Thyroid gland (tissue), 4 donors: ENCODE data around the gene KIF13A. TPM values are rescaled to one million over a fixed set of nuclear protein-coding genes. Genes with fewer than 3 reads are reported as not detected.

ENCODE experiments used
- DNase-seq, 2 donors: peaks; one replicate each; pipeline ENCODE4 v3.0.0-alpha.2; 2019
- H3K27ac ChIP-seq, 3 donors: fragments of 200-600 bp; sonication (generic); 1 replicate in 2 of 3; 2 replicates in 1 of 3; pipeline ENCODE4 v1.5.1; 2016 to 2019; ENCODE audit warnings: mild to moderate bottlenecking in 1 of 3, moderate library complexity in 1 of 3
- H3K27me3 ChIP-seq: fragments of 200-600 bp; sonication (generic); one replicate; pipeline ENCODE4 v1.5.1; 2019
- H3K36me3 ChIP-seq, 2 donors: fragments of 200-600 bp; sonication (generic); one replicate each; pipeline ENCODE4 v1.5.1; 2016 to 2019
- H3K4me1 ChIP-seq, 2 donors: fragments of 200-600 bp; sonication (generic); one replicate each; pipeline ENCODE4 v1.5.1; 2017 to 2019
- H3K4me3 ChIP-seq, 3 donors: fragments of 200-600 bp; sonication (generic); replicated peaks in 1 of 3; 1 replicate in 2 of 3; 2 replicates in 1 of 3; pipeline ENCODE4 v1.5.1; 2016; ENCODE audit warnings: mild to moderate bottlenecking in 1 of 3
- H3K9me3 ChIP-seq: fragments of 200-600 bp; sonication (generic); one replicate; pipeline ENCODE4 v1.5.1; 2017
- POLR2A ChIP-seq, 2 donors: fragments of 450-650 bp; IDR thresholded peaks; one replicate each; pipeline ENCODE4 v1.6.1; 2017; ENCODE audit warnings: antibody characterized with exemption in 2 of 2, mild to moderate bottlenecking in 2 of 2, moderate library complexity in 1 of 2
- WGBS, 2 donors: methylation state at CpG; one replicate each; pipeline ENCODE4 v1.1.5; 2017; 5-methylcytosine and 5-hydroxymethylcytosine counted together
- intact Hi-C: fragments of 100-400 bp; cut with DNase I; formaldehyde crosslinking; loops from one replicate; pipeline ENCODE4 v1.15.1; 2023
- total RNA-seq, 4 donors: library from RNA; depleted of rRNA; stranded (reverse); fragments of >200 nt; gene quantifications; one replicate each; pipeline ENCODE4 v1.2.3, GENCODE V29; 2016
- TF ChIP-seq, protein P1 (sequence below), 6 experiments: fragments of 200-600 bp in 3 of 6; fragments of 450-650 bp in 3 of 6; sonication (generic) in 3 of 6; IDR thresholded peaks; one replicate each; pipeline ENCODE4 v1.5.1; 2016 to 2019; ENCODE audit warnings: antibody characterized with exemption in 6 of 6, mild to moderate bottlenecking in 2 of 6, inconsistent platforms in 1 of 6, moderate library complexity in 1 of 6

The KIF13A gene
- total RNA-seq, 4 donors from 2014 or later = 40.7 to 79.8 (median 66.4) TPM

DNA sequence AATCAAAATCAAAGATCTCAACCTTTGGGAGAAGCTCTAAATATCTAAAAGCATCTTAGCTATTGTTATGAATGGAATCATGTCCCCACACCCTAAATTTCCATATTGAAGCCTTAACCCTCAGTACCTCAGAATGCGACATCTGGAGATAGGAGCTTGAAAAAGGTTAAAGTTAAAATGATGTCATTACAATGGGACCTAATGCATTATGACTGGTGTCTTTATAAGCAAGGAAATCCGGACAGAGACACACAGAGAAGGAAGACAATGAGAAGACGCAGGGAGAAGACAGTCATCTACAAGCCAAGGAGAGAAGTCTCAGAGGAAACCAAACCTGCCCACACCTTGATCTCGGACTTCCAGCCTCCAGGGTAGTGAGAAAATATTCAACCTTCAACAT is 46.1 kb downstream of the KIF13A start:
- Histone ChIP-seq H3K4me3 (no peak overlapping the region), H3K4me1 (peaks cover 0 to 9% of the 10 kb centered on the region in 2 donors), H3K27ac (no peak overlapping the region), H3K36me3 (no peaks in the 10 kb centered on the region), H3K9me3 (no peaks in the 10 kb centered on the region), H3K27me3 (no peaks in the 10 kb centered on the region)
- 92 to 93% methylated on average over 4 of the region's 4 CpGs for WGBS, 2 donors
- no peak for DNase-seq
- intact Hi-C loops = no loop called here
- no peak for TF ChIP-seq POLR2A (IDR thresholded peaks at IDR 0.05)
- TF ChIP-seq, protein P1, sequence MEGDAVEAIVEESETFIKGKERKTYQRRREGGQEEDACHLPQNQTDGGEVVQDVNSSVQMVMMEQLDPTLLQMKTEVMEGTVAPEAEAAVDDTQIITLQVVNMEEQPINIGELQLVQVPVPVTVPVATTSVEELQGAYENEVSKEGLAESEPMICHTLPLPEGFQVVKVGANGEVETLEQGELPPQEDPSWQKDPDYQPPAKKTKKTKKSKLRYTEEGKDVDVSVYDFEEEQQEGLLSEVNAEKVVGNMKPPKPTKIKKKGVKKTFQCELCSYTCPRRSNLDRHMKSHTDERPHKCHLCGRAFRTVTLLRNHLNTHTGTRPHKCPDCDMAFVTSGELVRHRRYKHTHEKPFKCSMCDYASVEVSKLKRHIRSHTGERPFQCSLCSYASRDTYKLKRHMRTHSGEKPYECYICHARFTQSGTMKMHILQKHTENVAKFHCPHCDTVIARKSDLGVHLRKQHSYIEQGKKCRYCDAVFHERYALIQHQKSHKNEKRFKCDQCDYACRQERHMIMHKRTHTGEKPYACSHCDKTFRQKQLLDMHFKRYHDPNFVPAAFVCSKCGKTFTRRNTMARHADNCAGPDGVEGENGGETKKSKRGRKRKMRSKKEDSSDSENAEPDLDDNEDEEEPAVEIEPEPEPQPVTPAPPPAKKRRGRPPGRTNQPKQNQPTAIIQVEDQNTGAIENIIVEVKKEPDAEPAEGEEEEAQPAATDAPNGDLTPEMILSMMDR (IDR thresholded peaks at IDR 0.05) = no peak

DNA sequence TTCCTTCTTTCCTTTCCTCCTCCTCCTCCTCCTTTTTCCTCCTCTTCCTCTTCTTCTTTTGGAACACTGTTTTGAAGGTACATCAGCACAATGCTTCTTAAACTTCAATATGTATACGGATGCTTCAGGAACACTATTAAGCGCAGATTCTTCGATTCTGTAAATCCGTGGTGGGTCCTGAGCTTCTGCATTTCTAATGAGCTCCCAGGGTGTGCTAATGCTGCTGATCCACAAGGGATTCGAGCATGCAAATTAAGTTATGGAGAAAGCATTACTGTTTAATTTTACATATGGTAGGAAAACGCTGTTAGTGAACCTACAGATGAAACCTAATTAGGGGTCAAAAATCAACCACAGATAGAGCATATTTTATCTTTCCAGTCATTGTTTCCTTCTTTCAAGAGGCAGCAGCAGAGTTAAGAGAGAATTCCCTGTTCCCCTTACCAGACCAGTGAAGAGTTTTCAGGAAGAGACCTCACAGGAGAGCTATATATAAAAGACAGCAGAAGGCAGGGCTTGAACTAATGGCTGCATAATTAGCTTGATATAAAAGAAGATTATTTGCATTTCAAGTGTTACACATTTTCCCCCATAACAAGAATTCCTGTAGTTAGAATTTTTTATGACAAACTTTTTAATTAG is 47.2 kb downstream of the KIF13A start:
- TF ChIP-seq, protein P1 (IDR thresholded peaks at IDR 0.05) = no peak
- no peak for TF ChIP-seq POLR2A (IDR thresholded peaks at IDR 0.05)

DNA sequence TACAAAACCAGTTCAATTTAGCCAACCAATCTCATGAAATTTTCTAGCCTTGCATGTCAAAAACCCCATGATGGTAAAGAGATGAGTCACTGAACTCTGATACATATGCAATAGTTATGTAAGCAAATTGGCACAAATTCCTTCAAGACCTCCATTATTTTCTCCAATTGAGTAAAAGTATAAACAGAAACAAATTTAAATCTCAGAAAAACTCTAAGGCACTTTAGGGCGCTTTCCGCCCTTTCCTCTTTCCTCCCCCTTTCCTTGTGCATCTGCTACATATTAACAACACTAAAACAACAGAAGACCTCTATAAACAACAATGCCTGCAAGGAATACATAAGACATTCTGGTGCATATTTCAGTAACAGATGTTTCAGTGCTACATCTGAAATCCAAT is 48.5 kb downstream of the KIF13A start:
- no peak for DNase-seq
- Histone ChIP-seq H3K27me3 (no peaks in the 10 kb centered on the region), H3K36me3 (no peaks in the 10 kb centered on the region), H3K4me3 (no peak overlapping the region), H3K27ac (no peak overlapping the region), H3K9me3 (no peaks in the 10 kb centered on the region), H3K4me1 (peaks cover 4 to 10% of the 10 kb centered on the region in 2 donors)
- TF ChIP-seq, protein P1 (IDR thresholded peaks at IDR 0.05) = no peak
- TF ChIP-seq POLR2A (IDR thresholded peaks at IDR 0.05) = no peak
- WGBS, 2 donors = 97% methylated on average over 2 of the region's 2 CpGs
- intact Hi-C loops = no loop called here

More for the DNA sequence above, 47.2 kb downstream of the KIF13A start:
- Histone ChIP-seq H3K4me3 (no peak overlapping the region), H3K27me3 (no peaks in the 10 kb centered on the region), H3K4me1 (peaks cover 4 to 13% of the 10 kb centered on the region in 2 donors), H3K36me3 (no peaks in the 10 kb centered on the region), H3K9me3 (no peaks in the 10 kb centered on the region), H3K27ac (no peak overlapping the region)
- no peak for DNase-seq
- WGBS, 2 donors = 77 to 78% methylated on average over 6 of the region's 6 CpGs
- intact Hi-C loops = no loop called here

DNA sequence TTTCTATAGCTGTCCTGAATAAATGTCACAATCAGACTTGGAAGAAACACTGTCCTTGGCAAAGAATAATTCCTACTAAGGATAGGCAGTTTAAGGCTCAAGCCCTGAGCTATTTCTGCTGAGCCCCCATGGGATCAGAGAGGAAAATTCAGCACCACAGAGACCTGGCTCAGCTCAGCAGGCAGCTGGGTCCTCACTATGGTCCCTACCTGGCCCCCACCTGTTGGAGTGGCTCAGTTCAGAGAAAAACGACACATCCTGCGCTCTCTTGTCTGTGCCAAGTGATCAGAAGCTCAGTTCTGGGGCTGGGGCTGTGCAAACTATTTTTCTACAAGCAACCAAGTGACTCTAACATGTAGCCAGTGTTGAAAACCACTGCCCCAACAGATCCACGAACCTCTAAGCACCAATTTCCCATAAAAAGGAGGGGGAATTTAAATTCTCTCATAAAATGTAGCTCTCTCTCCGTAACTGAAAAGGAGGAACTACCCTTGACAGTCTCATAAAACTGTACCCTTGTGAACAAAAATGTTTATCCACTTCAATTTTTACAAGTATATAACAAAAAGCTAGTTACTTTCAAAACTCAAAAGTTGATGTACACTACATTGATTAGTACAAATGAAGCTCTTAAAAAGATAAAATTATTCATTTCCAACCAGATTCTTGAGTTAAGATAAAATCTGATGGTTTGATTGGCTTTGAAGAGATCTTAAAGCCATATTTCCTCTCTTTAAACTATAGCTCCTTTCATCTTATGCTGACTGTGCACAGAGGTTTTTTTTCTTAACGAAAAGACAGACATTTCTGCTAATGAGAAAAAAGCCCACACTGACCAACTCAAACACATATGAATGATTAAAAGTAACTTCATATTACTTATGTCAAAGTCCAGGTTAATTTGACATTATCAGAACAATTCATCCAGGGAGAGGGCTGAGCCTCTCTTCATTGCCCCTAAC is 52.0 kb downstream of the KIF13A start:
- no peaks in the 10 kb centered on the region for H3K27me3 ChIP-seq
- WGBS, 2 donors = 61 to 64% methylated on average over 5 of the region's 5 CpGs
- no peak overlapping the region for H3K4me3 ChIP-seq
- intact Hi-C loops = no loop called here
- no peak overlapping the region for H3K27ac ChIP-seq
- peaks cover 12 to 31% of the 10 kb centered on the region in 2 donors for H3K4me1 ChIP-seq
- no peak for DNase-seq
- no peaks in the 10 kb centered on the region for H3K9me3 ChIP-seq
- TF ChIP-seq POLR2A (IDR thresholded peaks at IDR 0.05) = no peak
- TF ChIP-seq, protein P1 (IDR thresholded peaks at IDR 0.05) = no peak
- H3K36me3 ChIP-seq = no peaks in the 10 kb centered on the region

DNA sequence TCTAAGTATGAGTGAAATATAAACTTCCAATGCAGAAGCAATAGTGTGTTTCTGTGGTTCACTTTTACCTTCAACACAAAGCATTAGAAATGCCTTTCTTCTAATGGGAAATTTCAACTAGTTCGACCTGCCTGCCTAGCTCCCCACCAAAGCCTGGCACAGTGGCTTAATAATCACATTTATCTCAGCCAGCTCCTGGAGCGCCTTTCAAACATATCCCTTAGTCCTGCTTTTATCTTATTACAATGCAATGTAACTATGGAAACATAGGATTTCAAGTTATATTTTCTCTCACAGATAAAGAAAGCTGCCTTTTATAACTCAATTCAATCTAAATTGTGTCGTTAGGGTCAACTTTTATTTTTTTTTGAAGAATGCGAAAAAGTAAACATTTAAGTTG is 53.7 kb downstream of the KIF13A start:
- Histone ChIP-seq H3K27ac (no peak overlapping the region), H3K9me3 (no peaks in the 10 kb centered on the region), H3K4me1 (peaks cover 25 to 47% of the 10 kb centered on the region in 2 donors), H3K27me3 (no peaks in the 10 kb centered on the region), H3K4me3 (no peak overlapping the region), H3K36me3 (no peaks in the 10 kb centered on the region)
- 89 to 92% methylated on average over 4 of the region's 4 CpGs for WGBS, 2 donors
- TF ChIP-seq, protein P1 (IDR thresholded peaks at IDR 0.05) = no peak
- TF ChIP-seq POLR2A (IDR thresholded peaks at IDR 0.05) = no peak
- no peak for DNase-seq
- intact Hi-C loops = no loop called here
